ENCODE results near the gene TRIM31. TPM values are rescaled to one million over a fixed set of nuclear protein-coding genes. Genes with fewer than 3 reads are reported as not detected.

The TRIM31 gene
- total RNA-seq, 1 experiment from 2014 or later = not detected

- CTCF ChIA-PET = no interaction called here
- no peaks in the 10 kb centered on the region for H3K4me1 ChIP-seq (ENCODE audit: insufficient read depth, low read length, poor library complexity, severe bottlenecking)
These were observed 59.2 kb downstream of the TRIM31 start for GRCh38 chr6:30053682-30054081.

More at GRCh38 chr6:30053682-30054081, 59.2 kb downstream of the TRIM31 start:
- no peaks in the 10 kb centered on the region for H3K36me3 ChIP-seq (ENCODE audit: insufficient read depth, low read length, poor library complexity, severe bottlenecking)
- no peak overlapping the region for H3K4me3 ChIP-seq (ENCODE audit: low read depth, low read length, poor library complexity, severe bottlenecking)
- BruUV-seq (replicated peaks) = no TSS peak
- no peaks in the 10 kb centered on the region for H3K9me3 ChIP-seq (ENCODE audit: low read depth, low read length, poor library complexity, severe bottlenecking)
- intact Hi-C loops (cut with micrococcal nuclease; ENCODE audit: unreplicated experiment) = no loop called here
- no peak overlapping the region for H3K27ac ChIP-seq (ENCODE audit: low read depth, low read length, poor library complexity, severe bottlenecking)
- DNase-seq (ENCODE audit: low spot score) = no peak
- TF ChIP-seq, protein P1, sequence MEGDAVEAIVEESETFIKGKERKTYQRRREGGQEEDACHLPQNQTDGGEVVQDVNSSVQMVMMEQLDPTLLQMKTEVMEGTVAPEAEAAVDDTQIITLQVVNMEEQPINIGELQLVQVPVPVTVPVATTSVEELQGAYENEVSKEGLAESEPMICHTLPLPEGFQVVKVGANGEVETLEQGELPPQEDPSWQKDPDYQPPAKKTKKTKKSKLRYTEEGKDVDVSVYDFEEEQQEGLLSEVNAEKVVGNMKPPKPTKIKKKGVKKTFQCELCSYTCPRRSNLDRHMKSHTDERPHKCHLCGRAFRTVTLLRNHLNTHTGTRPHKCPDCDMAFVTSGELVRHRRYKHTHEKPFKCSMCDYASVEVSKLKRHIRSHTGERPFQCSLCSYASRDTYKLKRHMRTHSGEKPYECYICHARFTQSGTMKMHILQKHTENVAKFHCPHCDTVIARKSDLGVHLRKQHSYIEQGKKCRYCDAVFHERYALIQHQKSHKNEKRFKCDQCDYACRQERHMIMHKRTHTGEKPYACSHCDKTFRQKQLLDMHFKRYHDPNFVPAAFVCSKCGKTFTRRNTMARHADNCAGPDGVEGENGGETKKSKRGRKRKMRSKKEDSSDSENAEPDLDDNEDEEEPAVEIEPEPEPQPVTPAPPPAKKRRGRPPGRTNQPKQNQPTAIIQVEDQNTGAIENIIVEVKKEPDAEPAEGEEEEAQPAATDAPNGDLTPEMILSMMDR (conservative IDR thresholded peaks at IDR 0.05; ENCODE audit: low read depth, low read length) = no peak
- no peak for TF ChIP-seq EZH2 (IDR thresholded peaks at IDR 0.05; ENCODE audit: borderline replicate concordance, low read depth, low read length, poor library complexity, severe bottlenecking)
- POLR2A ChIA-PET (ENCODE audit: low non-redundant PET) = no interaction called here
- no peaks in the 10 kb centered on the region for H3K27me3 ChIP-seq (replicated peaks; ENCODE audit: insufficient read depth, low read depth, low read length, poor library complexity)

Other genes with a start within 250 kb of the TRIM31 start
- gene HLA-A, start 170.6 kb downstream of the TRIM31 start, total RNA-seq (2021) = 190 TPM in 2 replicates
- gene POLR1H, start 51.8 kb downstream of the TRIM31 start, total RNA-seq (2021) = 30.9 and 34.2 TPM in 2 replicates
- gene PPP1R11, start 45.9 kb downstream of the TRIM31 start, total RNA-seq (2021) = 46.2 and 46.8 TPM in 2 replicates
- gene RNF39, start 37.3 kb downstream of the TRIM31 start, total RNA-seq (2021) = not detected in 2 replicates
- gene TRIM40, start 23.1 kb upstream of the TRIM31 start, total RNA-seq (2021) = not detected in 2 replicates
- gene TRIM10, start 48.1 kb upstream of the TRIM31 start, total RNA-seq (2021) = not detected in 2 replicates
- not detected in 2 replicates for gene TRIM15, start 50.5 kb upstream of the TRIM31 start, total RNA-seq (2021)
- 38.6 and 41.3 TPM in 2 replicates for gene TRIM26, start 100.3 kb upstream of the TRIM31 start, total RNA-seq (2021)
- gene TRIM39, start 213.8 kb upstream of the TRIM31 start, total RNA-seq (2021) = 13.7 and 14.3 TPM in 2 replicates
- 65.1 and 65.9 TPM in 2 replicates for gene RPP21, start 232.1 kb upstream of the TRIM31 start, total RNA-seq (2021)